Natural killer cell treated with Interleukin-12 subunit alpha and Interleukin-12 subunit beta and Interleukin-15 and Interleukin-18, amount 100 ng/mL, for 72 hours (primary cell): ENCODE measurements around the gene TMEM151B. TPM values are rescaled to one million over a fixed set of nuclear protein-coding genes. Genes with fewer than 3 reads are reported as not detected.
"Not testable (repeated sequence)": the region's sequence is repeated elsewhere in the genome, so short reads cannot be mapped to it uniquely, and the experiment has no call there.

Experiments
- ATAC-seq, 2 donors: fragments of 150-1000 bp; cut with Tn5 transposase in 1 of 2; sonication (Bioruptor Pico), chemical (Tn5 transposase) in 1 of 2; 2 replicates each; pipeline ENCODE4 v1.10.0; 2021
- DNase-seq: peaks from one replicate; pipeline ENCODE4 v3.0.0; 2022; ENCODE audit warnings: low spot score
- H3K27ac Mint-ChIP-seq, 2 donors: 1 replicate in 1 of 2; 2 replicates in 1 of 2; pipeline ENCODE4 v1.8.0; 2022; ENCODE audit warnings: mixed read lengths in 2 of 2, mild to moderate bottlenecking in 1 of 2, moderate library complexity in 1 of 2
- H3K27me3 Mint-ChIP-seq, 2 donors: 1 replicate in 1 of 2; 2 replicates in 1 of 2; pipeline ENCODE4 v1.8.0; 2022; ENCODE audit warnings: mixed read lengths in 2 of 2
- H3K36me3 Mint-ChIP-seq: one replicate; pipeline ENCODE4 v1.8.0; 2022; ENCODE audit warnings: mixed read lengths
- H3K4me1 Mint-ChIP-seq, 2 donors: 1 replicate in 1 of 2; 2 replicates in 1 of 2; pipeline ENCODE4 v1.8.0; 2022; ENCODE audit warnings: low read depth in 2 of 2, mixed read lengths in 2 of 2, mild to moderate bottlenecking in 1 of 2
- H3K4me3 Mint-ChIP-seq: one replicate; pipeline ENCODE4 v1.8.0; 2022; ENCODE audit warnings: mixed read lengths
- H3K9me3 Mint-ChIP-seq: 2 replicates; pipeline ENCODE4 v1.8.0; 2022; ENCODE audit warnings: mixed read lengths
- total RNA-seq, 2 donors: library from RNA; stranded (reverse); gene quantifications; one replicate each; pipeline ENCODE4 v1.2.3, GENCODE V29; 2022

TMEM151B gene
- total RNA-seq, 2 donors from 2014 or later: not detected

DNA sequence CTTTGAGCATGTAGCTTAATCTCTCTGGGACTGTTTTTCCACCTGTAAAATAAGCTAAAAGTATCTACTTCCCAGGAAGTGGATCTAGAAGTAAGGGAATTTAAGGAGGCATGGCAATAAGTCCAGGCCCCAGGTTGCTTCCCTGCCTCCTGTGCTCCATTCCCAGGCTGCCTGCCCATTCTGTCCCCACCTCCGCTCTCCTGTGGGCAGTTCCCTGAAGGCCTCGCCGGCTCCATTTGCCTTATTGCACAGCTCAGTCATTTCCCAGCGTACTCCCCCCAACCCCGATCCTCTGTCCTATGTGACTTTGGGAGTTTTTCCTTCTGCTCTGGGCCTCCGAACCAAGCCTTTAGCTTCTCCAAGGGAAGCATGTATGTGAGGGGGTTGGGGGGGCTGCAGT is 42.2 kb upstream of the TMEM151B start:
- no peak overlapping the region for H3K27ac Mint-ChIP-seq
- H3K4me3 Mint-ChIP-seq: no peak overlapping the region
- H3K36me3 Mint-ChIP-seq: no peaks in the 10 kb centered on the region
- ATAC-seq (no peak), DNase-seq (no peak)
- peaks cover 9 to 12% of the 10 kb centered on the region in 2 donors for H3K4me1 Mint-ChIP-seq
- H3K9me3 Mint-ChIP-seq: no peaks in the 10 kb centered on the region
- H3K27me3 Mint-ChIP-seq: no peaks in the 10 kb centered on the region

DNA sequence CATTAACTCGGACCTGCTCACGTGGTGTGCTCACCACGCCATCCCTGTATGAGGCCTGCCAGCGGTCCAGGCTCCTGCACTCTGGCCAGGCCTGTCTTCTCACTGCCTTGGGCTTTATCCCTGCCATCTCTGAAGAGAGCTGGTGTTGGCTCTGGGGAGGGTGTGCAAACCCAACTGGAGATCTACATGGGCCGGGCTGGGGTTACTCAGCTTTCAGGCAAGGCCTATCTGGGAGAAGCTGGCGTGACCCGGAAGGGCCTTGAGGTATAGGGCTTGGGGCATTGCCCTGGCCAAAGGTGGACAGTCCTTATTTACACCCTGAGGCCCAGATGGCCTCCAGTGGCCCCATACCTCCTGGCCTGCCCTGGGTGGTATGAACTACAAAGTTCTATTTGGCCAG is 41.8 kb upstream of the TMEM151B start:
- DNase-seq (peak; percentile 60), ATAC-seq (no peak)
- Mint-ChIP-seq H3K4me1 (peaks cover 9 to 11% of the 10 kb centered on the region in 2 donors), H3K27me3 (no peaks in the 10 kb centered on the region), H3K9me3 (no peaks in the 10 kb centered on the region), H3K27ac (no peak overlapping the region), H3K4me3 (no peak overlapping the region), H3K36me3 (no peaks in the 10 kb centered on the region)

DNA sequence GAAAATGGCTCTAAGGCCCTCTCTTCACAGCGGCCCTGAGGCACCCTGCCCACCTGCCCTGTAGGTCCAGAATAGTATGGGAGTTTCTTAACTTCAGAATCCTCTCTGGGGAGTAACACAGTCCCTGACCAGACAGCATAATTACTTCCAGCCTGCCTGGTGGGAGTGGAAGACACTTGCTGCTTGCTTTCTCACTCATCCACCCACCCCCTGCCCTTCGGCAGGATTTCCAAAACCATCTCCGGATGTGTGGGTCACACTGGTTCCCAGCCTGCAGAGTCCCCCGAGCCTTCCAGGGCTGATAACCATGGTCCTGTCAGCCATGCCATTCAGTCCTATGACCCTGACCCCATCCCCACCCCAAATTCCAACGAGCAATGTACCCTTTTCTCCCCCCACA is 41.4 kb upstream of the TMEM151B start:
- no peaks in the 10 kb centered on the region for H3K36me3 Mint-ChIP-seq
- no peak for DNase-seq
- no peaks in the 10 kb centered on the region for H3K27me3 Mint-ChIP-seq
- H3K9me3 Mint-ChIP-seq: no peaks in the 10 kb centered on the region
- peaks cover 13 to 15% of the 10 kb centered on the region in 2 donors for H3K4me1 Mint-ChIP-seq
- no peak for ATAC-seq
- H3K4me3 Mint-ChIP-seq: no peak overlapping the region
- no peak overlapping the region for H3K27ac Mint-ChIP-seq

GRCh38 chr6:44229376-44230033 is 40.7 kb upstream of the TMEM151B start:
- Mint-ChIP-seq H3K36me3 (no peaks in the 10 kb centered on the region), H3K27ac (no peak overlapping the region), H3K27me3 (no peaks in the 10 kb centered on the region), H3K4me1 (peaks cover 7 to 9% of the 10 kb centered on the region in 2 donors), H3K4me3 (no peak overlapping the region), H3K9me3 (no peaks in the 10 kb centered on the region)
- ATAC-seq (no peak), DNase-seq (peak; percentile 41)

DNA sequence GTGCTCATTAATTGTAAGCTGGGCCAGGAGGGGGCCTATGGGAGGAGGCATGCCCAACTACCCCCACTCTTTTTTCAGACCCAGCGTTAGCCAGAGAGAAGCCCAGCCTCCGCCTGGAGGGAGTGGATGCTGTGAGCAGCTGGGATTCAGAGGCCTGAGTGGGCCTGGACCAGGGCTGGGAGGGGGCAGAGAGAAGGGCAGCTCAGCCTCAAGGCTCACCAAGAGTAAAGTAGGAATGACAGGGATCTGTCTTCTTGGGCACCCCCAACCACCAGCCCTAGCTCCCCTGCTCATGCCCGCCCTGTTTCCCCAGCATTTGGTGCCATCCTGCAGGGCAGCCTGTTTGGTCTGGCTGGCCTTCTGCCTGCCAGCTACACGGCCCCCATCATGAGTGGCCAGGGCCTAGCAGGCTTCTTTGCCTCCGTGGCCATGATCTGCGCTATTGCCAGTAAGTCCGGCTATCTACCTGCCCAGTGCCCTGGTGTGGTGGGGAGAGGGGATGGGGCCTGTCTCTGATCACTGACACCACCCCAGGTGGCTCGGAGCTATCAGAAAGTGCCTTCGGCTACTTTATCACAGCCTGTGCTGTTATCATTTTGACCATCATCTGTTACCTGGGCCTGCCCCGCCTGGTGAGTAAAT is 40.1 kb upstream of the TMEM151B start:
- Mint-ChIP-seq H3K4me1 (peaks cover 4 to 5% of the 10 kb centered on the region in 2 donors), H3K27ac (no peak overlapping the region), H3K27me3 (no peaks in the 10 kb centered on the region), H3K9me3 (no peaks in the 10 kb centered on the region), H3K36me3 (no peaks in the 10 kb centered on the region), H3K4me3 (no peak overlapping the region)
- ATAC-seq: no peak
- peak; percentile 12 for DNase-seq

- not testable (repeated sequence) for ATAC-seq, H3K27me3 Mint-ChIP-seq, H3K36me3 Mint-ChIP-seq, H3K4me1 Mint-ChIP-seq, H3K4me3 Mint-ChIP-seq, H3K9me3 Mint-ChIP-seq, H3K27ac Mint-ChIP-seq
- peak; percentile 34 for DNase-seq
These were observed 38.8 kb upstream of the TMEM151B start for GRCh38 chr6:44231426-44231825.

DNA sequence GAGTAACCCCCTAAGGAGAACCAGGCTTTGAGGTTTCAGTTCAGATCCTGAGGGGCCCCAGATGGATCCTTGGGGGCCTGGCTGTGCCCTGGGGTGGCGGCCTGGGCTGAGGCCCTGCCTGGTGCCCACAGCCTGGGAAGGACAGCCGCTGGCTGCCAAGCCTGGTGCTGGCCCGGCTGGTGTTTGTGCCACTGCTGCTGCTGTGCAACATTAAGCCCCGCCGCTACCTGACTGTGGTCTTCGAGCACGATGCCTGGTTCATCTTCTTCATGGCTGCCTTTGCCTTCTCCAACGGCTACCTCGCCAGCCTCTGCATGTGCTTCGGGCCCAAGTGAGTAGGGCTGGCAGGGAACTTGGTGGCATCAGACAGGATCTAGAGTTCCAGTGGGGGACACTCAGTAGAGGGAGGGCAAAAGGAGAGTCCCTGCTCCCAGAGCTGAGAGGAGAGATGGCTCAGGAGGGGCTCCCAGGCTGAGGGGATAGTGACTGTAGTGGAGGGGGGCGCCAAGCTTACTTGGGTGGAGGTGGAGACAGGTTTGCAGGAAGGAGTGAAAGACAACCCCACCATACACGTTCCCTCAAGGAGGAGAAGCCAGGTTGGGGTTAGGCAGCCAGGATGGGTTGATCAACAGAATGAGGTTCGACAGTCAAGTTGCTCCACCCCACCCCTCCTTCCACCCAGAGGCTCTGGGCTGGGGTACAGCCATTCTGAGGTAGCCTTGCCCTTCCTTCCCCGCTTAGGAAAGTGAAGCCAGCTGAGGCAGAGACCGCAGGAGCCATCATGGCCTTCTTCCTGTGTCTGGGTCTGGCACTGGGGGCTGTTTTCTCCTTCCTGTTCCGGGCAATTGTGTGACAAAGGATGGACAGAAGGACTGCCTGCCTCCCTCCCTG is 37.3 kb upstream of the TMEM151B start:
- H3K9me3 Mint-ChIP-seq: no peaks in the 10 kb centered on the region
- ATAC-seq: no peak
- no peaks in the 10 kb centered on the region for H3K27me3 Mint-ChIP-seq
- H3K36me3 Mint-ChIP-seq: no peaks in the 10 kb centered on the region
- H3K4me3 Mint-ChIP-seq: no peak overlapping the region
- DNase-seq: peak; percentile 54
- H3K27ac Mint-ChIP-seq: peak overlapping the region; percentile 33 to 74
- peaks cover 4 to 12% of the 10 kb centered on the region in 2 donors for H3K4me1 Mint-ChIP-seq

DNA sequence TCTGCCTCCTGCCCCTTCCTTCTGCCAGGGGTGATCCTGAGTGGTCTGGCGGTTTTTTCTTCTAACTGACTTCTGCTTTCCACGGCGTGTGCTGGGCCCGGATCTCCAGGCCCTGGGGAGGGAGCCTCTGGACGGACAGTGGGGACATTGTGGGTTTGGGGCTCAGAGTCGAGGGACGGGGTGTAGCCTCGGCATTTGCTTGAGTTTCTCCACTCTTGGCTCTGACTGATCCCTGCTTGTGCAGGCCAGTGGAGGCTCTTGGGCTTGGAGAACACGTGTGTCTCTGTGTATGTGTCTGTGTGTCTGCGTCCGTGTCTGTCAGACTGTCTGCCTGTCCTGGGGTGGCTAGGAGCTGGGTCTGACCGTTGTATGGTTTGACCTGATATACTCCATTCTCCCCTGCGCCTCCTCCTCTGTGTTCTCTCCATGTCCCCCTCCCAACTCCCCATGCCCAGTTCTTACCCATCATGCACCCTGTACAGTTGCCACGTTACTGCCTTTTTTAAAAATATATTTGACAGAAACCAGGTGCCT is 36.6 kb upstream of the TMEM151B start:
- peaks cover 11 to 19% of the 10 kb centered on the region in 2 donors for H3K4me1 Mint-ChIP-seq
- peak overlapping the region; percentile 33 to 74 for H3K27ac Mint-ChIP-seq
- H3K27me3 Mint-ChIP-seq: no peaks in the 10 kb centered on the region
- H3K4me3 Mint-ChIP-seq: no peak overlapping the region
- no peaks in the 10 kb centered on the region for H3K36me3 Mint-ChIP-seq
- ATAC-seq (no peak), DNase-seq (no peak)
- H3K9me3 Mint-ChIP-seq: no peaks in the 10 kb centered on the region

GRCh38 chr6:44234101-44235025 is 35.9 kb upstream of the TMEM151B start:
- H3K36me3 Mint-ChIP-seq: no peaks in the 10 kb centered on the region
- H3K9me3 Mint-ChIP-seq: no peaks in the 10 kb centered on the region
- no peak overlapping the region for H3K4me3 Mint-ChIP-seq
- peak overlapping the region; percentile 33 to 74 for H3K27ac Mint-ChIP-seq
- ATAC-seq: no peak
- H3K27me3 Mint-ChIP-seq: no peaks in the 10 kb centered on the region
- DNase-seq: peak; percentile 57
- H3K4me1 Mint-ChIP-seq: peaks cover 13 to 20% of the 10 kb centered on the region in 2 donors

- H3K36me3 Mint-ChIP-seq: no peaks in the 10 kb centered on the region
- ATAC-seq (no peak), DNase-seq (peak; percentile 31)
- no peaks in the 10 kb centered on the region for H3K9me3 Mint-ChIP-seq
- no peaks in the 10 kb centered on the region for H3K27me3 Mint-ChIP-seq
- H3K27ac Mint-ChIP-seq: peak overlapping the region in 1 of 2 donors; percentile 30
- H3K4me1 Mint-ChIP-seq: peaks cover 13 to 20% of the 10 kb centered on the region in 2 donors
- H3K4me3 Mint-ChIP-seq: no peak overlapping the region
These were observed 35.0 kb upstream of the TMEM151B start for GRCh38 chr6:44235269-44235668.

DNA sequence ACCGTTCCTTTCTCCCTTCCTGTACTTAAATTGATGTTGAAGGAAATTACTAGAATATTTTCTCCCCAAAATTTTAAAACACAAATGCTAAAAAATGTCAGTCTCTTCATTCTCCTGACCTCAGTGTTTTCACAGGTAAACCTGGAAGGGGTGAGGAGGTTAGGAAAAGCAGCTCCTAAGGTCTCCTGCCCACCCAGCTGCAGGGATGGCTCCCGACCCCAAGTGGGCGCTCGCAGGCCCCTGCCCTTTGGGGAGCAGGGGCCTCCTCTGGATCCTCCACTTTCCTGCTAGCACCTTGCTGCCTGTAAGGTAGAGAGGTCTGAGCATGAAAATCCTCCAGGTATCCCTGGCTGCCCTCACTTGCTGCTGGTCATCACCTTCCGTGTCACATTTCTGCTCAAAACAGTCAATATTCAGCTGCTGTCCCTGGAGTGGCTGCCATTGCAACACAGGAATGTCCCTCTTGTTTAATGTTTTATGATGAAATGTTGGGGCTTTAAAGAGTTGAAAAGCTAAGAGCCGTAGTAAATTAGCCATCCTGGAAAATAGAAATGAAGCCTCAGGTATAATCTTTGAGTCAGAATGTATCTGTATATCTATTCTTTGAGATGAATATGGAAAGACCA is 34.2 kb upstream of the TMEM151B start:
- no peaks in the 10 kb centered on the region for H3K9me3 Mint-ChIP-seq
- H3K27ac Mint-ChIP-seq: peak overlapping the region in 1 of 2 donors; percentile 91
- H3K4me1 Mint-ChIP-seq: peaks cover 13 to 20% of the 10 kb centered on the region in 2 donors
- DNase-seq (peak; percentile 47), ATAC-seq (no peak)
- no peak overlapping the region for H3K4me3 Mint-ChIP-seq
- no peaks in the 10 kb centered on the region for H3K36me3 Mint-ChIP-seq
- no peaks in the 10 kb centered on the region for H3K27me3 Mint-ChIP-seq

- peak overlapping the region; percentile 86 for H3K4me3 Mint-ChIP-seq
- peaks cover 13 to 20% of the 10 kb centered on the region in 2 donors for H3K4me1 Mint-ChIP-seq
- no peaks in the 10 kb centered on the region for H3K36me3 Mint-ChIP-seq
- peak overlapping the region; percentile 87 to 91 for H3K27ac Mint-ChIP-seq
- no peaks in the 10 kb centered on the region for H3K9me3 Mint-ChIP-seq
- H3K27me3 Mint-ChIP-seq: no peaks in the 10 kb centered on the region
- peak; percentile 95 for ATAC-seq
- peak; percentile 92 for DNase-seq
These were observed 33.0 kb upstream of the TMEM151B start for GRCh38 chr6:44237021-44237812.
